Muscle of leg (tissue), 11 donors: ENCODE data around the gene GPATCH1. TPM values are rescaled to one million over a fixed set of nuclear protein-coding genes. Genes with fewer than 3 reads are reported as not detected.
A peak's percentile ranks its signal among the peaks of the same experiment; 100 is the strongest.

Experiments
- DNase-seq: peaks from one replicate; pipeline ENCODE4 v3.0.0; 2013
- H3K27ac ChIP-seq: one replicate; pipeline ENCODE4 v1.5.1; 2013; ENCODE audit warnings: mild to moderate bottlenecking, low read length, control low read depth
- H3K27me3 ChIP-seq: one replicate; pipeline ENCODE4 v1.6.1; 2013; ENCODE audit warnings: low read length; ENCODE audit not compliant: control insufficient read depth, insufficient read depth
- H3K36me3 ChIP-seq: one replicate; pipeline ENCODE4 v1.6.1; 2013; ENCODE audit warnings: low read length; ENCODE audit not compliant: control insufficient read depth, insufficient read depth
- H3K4me1 ChIP-seq: one replicate; pipeline ENCODE4 v1.6.1; 2013; ENCODE audit warnings: low read length; ENCODE audit not compliant: control insufficient read depth, insufficient read depth
- H3K4me3 ChIP-seq: one replicate; pipeline ENCODE4 v1.5.1; 2013; ENCODE audit warnings: low read length, control low read depth
- H3K9me3 ChIP-seq: replicated peaks from 2 replicates; pipeline ENCODE4 v1.6.1; 2013; ENCODE audit warnings: low read depth, low read length; ENCODE audit not compliant: control insufficient read depth
- WGBS: methylation state at CpG from one replicate; pipeline ENCODE4 v1.1.5; 2013; ENCODE audit warnings: missing lambda C conversion rate; ENCODE audit not compliant: insufficient coverage; 5-methylcytosine and 5-hydroxymethylcytosine counted together
- polyA plus RNA-seq, 8 donors: library from polyadenylated mRNA; unstranded; fragments of 120-200 nt; gene quantifications; one replicate each; pipeline versions ENCODE4 v1.2.1 to v1.2.3, GENCODE V29; 2013; ENCODE audit warnings: inconsistent platforms in 1 of 8, low replicate concordance in 1 of 8; ENCODE audit not compliant: insufficient read length in 8 of 8, insufficient read depth in 1 of 8
- total RNA-seq: library from RNA; stranded (reverse); fragments of 120-200 nt; gene quantifications from one replicate; pipeline ENCODE4 v1.2.4, GENCODE V29; 2013

The GPATCH1 gene
- total and polyA plus RNA-seq, 9 donors = 6.2 to 9.5 (median 7.6) TPM

DNA sequence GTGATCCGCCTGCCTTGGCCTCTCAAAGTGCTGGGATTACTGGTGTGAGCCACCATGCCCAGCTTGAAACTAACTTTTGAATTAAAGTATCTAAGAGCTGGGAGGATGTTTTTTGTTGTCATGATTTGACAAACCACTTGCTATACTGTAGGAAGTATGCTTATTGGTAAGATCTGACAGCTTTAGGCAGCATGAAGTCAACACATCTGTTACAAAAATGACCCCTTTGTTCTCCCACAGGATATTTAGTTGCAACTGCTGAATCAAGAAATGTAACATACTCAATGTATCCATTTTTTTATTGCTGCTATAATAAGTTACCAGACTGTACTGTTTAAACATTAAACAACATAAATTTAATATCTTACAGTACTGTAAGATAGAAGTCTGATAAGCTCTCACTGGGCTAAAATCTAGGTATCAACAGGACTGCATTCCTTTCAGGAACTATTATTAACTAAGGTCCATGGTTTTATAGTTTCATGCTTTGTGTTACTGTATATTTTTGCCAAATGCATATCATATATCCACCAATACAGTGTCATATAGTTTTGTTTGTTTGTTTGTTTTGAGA is 90.3 kb downstream of the GPATCH1 start:
- no peak for DNase-seq
- H3K9me3 ChIP-seq = peaks cover 3% of the 10 kb centered on the region
- H3K27me3 ChIP-seq = no peaks in the 10 kb centered on the region
- WGBS = no CpG with 5 or more reads among the region's 1 CpG
- peaks cover 18% of the 10 kb centered on the region for H3K4me1 ChIP-seq
- H3K27ac ChIP-seq = no peak overlapping the region
- H3K36me3 ChIP-seq = no peaks in the 10 kb centered on the region
- no peak overlapping the region for H3K4me3 ChIP-seq

DNA sequence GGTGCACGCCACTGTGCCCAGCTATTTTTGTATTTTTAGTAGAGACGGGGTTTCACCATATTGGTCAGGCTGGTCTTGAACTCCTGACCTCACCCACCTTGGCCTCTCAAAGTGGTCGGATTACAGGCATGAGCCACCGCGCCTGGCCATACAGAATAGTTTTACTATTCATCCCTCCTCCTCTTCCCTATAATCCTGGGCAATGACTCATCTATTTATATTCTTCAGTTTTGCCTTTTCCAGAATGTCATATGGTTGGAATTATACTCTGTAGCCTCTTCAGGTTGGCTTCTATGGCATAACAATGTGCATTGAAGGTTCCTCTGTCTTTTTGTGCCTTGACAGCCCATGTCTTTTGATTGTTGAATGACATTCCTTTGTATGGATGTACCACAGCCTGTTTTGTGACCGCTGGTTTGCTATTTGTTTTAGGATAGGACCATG is 91.0 kb downstream of the GPATCH1 start:
- Histone ChIP-seq H3K36me3 (no peaks in the 10 kb centered on the region), H3K9me3 (peaks cover 3% of the 10 kb centered on the region), H3K4me1 (peaks cover 18% of the 10 kb centered on the region), H3K4me3 (no peak overlapping the region), H3K27me3 (no peaks in the 10 kb centered on the region), H3K27ac (no peak overlapping the region)
- no peak for DNase-seq
- 78% methylated on average over 3 of the region's 6 CpGs for WGBS

DNA sequence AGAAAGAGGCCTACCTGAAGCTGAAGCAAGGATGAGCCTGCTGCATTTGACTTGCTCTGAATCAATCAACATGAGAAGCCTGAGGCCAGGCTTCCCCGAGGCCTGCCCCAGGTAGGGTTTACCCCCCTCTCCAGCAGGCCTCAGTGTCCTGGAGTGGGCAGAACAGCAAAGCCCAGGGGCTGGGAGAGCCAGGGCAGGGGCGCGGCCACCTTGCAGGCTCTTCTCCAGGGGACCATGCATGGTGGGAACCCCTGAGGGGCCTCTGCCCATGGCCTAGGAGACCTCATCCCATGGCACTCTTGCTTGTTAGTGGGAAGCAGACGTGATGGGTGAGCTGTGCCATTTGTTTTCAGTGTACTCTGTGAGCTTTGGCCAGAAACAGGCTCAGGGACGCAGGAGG is 93.2 kb downstream of the GPATCH1 start:
- Histone ChIP-seq H3K4me1 (peaks cover 25% of the 10 kb centered on the region), H3K9me3 (no peaks in the 10 kb centered on the region), H3K36me3 (no peaks in the 10 kb centered on the region), H3K4me3 (no peak overlapping the region), H3K27ac (no peak overlapping the region), H3K27me3 (no peaks in the 10 kb centered on the region)
- WGBS = 86% methylated on average over 4 of the region's 5 CpGs
- no peak for DNase-seq

DNA sequence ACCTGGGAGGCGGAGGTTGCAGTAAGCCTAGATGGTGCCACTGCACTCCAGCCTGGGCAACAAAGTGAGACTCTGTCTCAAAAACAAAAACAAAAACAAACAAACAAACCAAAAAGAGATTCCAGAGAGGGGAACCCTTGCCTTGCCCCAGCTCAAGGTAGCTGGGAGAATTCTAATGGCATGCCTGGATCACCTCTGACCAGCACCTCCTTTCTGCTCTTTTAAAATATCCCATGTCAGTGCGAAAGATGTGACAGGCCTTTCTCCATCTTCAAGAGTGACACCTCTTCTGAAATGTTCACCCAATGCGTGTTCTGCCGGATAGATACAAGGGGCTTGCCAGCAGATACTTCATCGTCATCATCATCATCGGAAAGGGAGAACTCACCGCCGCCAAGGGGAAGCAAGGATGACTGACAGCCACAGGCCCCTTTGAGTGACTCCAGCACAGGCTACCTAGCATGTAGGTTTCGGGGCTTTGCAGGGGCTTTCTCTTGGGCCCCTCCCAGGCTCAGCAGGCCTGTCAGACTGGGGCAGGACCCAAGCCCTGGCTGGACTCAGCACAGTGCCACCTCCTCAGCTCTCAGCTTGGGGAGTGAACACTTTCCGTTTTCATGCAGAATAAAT is 94.3 kb downstream of the GPATCH1 start:
- H3K4me1 ChIP-seq = peaks cover 25% of the 10 kb centered on the region
- WGBS = 89% methylated on average over 9 of the region's 10 CpGs
- no peak overlapping the region for H3K4me3 ChIP-seq
- no peaks in the 10 kb centered on the region for H3K36me3 ChIP-seq
- H3K9me3 ChIP-seq = no peaks in the 10 kb centered on the region
- DNase-seq = no peak
- no peak overlapping the region for H3K27ac ChIP-seq
- no peaks in the 10 kb centered on the region for H3K27me3 ChIP-seq

DNA sequence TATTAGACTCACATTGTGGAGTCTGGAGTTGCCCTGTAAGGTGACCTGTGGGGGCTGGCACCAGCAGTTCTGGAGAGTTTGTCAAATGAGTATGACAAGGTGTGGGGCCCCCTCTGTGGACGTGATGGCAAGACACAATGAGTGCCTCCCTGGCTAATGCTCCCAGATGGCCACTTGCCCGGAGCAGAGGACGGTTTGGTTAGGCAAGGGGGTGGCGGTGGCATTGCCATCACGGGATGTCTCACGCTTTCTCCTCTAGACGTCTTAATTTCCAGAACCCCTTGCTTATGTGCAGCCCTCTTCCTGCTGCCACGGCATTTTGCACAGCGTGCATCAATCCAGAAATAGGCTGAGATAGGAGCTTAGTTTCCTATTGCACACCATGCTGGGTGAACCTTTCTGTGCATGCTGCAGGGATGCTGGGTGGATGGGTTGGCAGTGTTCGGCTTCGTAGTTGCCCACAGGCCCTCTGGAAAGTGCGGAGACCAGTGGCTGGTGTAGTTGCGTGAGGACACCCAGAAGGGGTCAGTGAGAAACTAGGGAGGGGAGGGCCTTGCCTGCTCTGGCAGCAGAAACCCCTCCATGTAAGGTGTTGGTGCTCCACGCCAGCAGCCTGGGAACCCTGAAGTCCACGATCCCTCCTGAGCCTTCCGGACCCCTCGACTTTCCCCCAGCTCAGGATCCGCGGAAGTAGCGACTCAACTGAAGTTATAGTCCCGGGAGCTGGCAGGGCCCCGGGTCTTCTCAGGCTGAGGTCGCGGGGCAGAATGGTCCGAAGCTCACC is 95.1 kb downstream of the GPATCH1 start:
- WGBS = 5% methylated on average over 21 of the region's 25 CpGs

DNA sequence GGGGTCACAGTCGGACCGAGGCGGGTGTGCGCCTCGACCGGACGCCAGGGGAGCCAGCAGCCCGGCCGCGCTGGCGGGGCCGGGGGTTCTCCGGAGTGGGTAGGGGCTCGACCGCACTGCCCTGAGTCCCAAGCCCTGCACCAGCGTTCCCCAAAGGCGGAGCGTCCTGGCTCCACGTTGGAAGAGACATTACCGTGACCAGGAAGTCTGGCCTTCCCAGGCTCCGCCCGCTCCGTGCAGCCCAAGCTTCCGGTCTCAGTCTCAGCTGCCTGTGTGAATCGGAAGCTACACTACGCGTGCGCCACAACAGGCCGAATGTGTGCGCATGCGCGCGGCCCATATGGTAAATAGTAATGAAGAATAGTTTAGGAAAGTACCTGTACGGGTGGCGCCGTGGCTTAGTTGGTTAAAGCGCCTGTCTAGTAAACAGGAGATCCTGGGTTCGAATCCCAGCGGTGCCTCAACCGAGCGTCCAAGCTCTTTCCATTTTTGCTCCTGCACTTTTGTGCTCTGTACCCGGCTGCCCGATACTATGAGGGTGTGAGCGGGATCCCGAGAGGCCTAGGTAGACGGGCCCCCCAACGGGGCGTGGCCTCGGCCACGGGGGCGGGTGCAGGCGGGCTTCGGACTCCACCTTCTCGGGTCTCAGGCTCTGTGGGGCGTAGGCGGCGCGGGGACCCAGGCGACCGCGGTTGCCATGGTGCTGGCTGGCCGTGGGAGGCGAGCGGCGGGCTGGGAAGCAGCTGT is 95.9 kb downstream of the GPATCH1 start:
- 1% methylated on average over 65 of the region's 65 CpGs for WGBS
- H3K36me3 ChIP-seq = no peaks in the 10 kb centered on the region
- peak overlapping the region; percentile 92 for H3K27ac ChIP-seq
- DNase-seq = peak; percentile 98
- H3K4me1 ChIP-seq = peaks cover 25% of the 10 kb centered on the region
- no peaks in the 10 kb centered on the region for H3K9me3 ChIP-seq
- peak overlapping the region; percentile 83 for H3K4me3 ChIP-seq
- H3K27me3 ChIP-seq = no peaks in the 10 kb centered on the region

More for the DNA sequence above, 95.1 kb downstream of the GPATCH1 start:
- Histone ChIP-seq H3K4me3 (peak overlapping the region; percentile 83), H3K36me3 (no peaks in the 10 kb centered on the region), H3K27ac (peak overlapping the region; percentile 92), H3K4me1 (peaks cover 25% of the 10 kb centered on the region), H3K27me3 (no peaks in the 10 kb centered on the region), H3K9me3 (no peaks in the 10 kb centered on the region)
- DNase-seq = peak; percentile 67

DNA sequence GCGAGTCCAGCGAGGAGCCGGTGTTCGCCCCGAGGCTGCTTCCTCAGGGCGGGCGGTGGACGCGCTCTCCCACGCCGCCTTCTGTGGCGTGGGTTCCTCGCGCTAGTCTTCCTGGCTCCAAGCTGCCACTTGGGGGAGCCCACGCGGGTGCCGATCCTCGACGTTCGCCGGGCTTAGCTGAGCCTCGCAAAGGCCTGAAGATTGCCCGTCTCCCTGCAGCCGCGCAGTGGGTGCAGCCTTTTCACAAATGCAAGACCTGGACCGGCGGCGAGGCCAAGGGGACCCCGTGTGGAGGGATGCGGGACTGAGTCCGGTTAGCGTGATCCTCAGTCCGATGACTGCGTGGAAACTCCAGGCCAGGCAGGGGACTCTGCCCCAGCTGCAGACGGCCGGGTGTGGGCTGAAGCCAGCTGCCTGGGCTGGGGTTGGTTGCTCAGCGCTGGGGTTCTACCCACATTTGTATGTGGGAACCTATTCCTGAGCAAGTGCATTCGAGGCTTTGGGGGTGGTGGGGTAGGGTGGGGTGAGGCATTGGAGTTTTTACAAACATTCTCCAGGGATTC is 96.5 kb downstream of the GPATCH1 start:
- Histone ChIP-seq H3K27ac (peak overlapping the region; percentile 91), H3K4me3 (peak overlapping the region; percentile 83), H3K27me3 (no peaks in the 10 kb centered on the region), H3K9me3 (no peaks in the 10 kb centered on the region), H3K4me1 (peaks cover 25% of the 10 kb centered on the region), H3K36me3 (no peaks in the 10 kb centered on the region)
- 0% methylated on average over 37 of the region's 38 CpGs for WGBS
- no peak for DNase-seq

Other genes starting within 250 kb of the GPATCH1 start
- 0.22 TPM for gene SLC7A9, start 211.4 kb upstream of the GPATCH1 start, total RNA-seq
- 1 to 10 TPM in 2 of 8 donors, under 1 TPM in 6; 0.18 to 2.1 (median 0.44) TPM for gene SLC7A9, start 211.4 kb upstream of the GPATCH1 start, polyA plus RNA-seq
- 12.1 TPM for gene CEP89, start 109.2 kb upstream of the GPATCH1 start, total RNA-seq
- 10 to 100 TPM; 17.4 to 21.1 (median 18.7) TPM for gene CEP89, start 109.2 kb upstream of the GPATCH1 start, polyA plus RNA-seq
- 1.2 TPM for gene FAAP24, start 108.9 kb upstream of the GPATCH1 start, total RNA-seq
- 1 to 10 TPM; 1.3 to 3.0 (median 2.3) TPM for gene FAAP24, start 108.9 kb upstream of the GPATCH1 start, polyA plus RNA-seq
- gene RHPN2, start 16.3 kb upstream of the GPATCH1 start, total RNA-seq = 1.3 TPM
- 1 to 10 TPM in 7 of 8 donors, under 1 TPM in 1; 0.98 to 4.8 (median 1.7) TPM for gene RHPN2, start 16.3 kb upstream of the GPATCH1 start, polyA plus RNA-seq
- 0.09 TPM for gene WDR88, start 50.9 kb downstream of the GPATCH1 start, total RNA-seq
- 1 to 10 TPM in 1 of 8 donors, under 1 TPM in 7; 0.44 to 1.3 (median 0.50) TPM for gene WDR88, start 50.9 kb downstream of the GPATCH1 start, polyA plus RNA-seq
- gene LRP3, start 113.1 kb downstream of the GPATCH1 start, total RNA-seq = 20.8 TPM
- 10 to 100 TPM; 18.0 to 31.1 (median 23.3) TPM for gene LRP3, start 113.1 kb downstream of the GPATCH1 start, polyA plus RNA-seq
- gene SLC7A10, start 144.7 kb downstream of the GPATCH1 start, total RNA-seq = 4.7 TPM
- 10 to 100 TPM in 4 of 8 donors, 1 to 10 TPM in 4; 4.9 to 12.2 (median 9.9) TPM for gene SLC7A10, start 144.7 kb downstream of the GPATCH1 start, polyA plus RNA-seq
- gene CEBPA, start 221.4 kb downstream of the GPATCH1 start, total RNA-seq = 7.4 TPM
- gene CEBPA, start 221.4 kb downstream of the GPATCH1 start, polyA plus RNA-seq = 10 to 100 TPM in 1 of 8 donors, 1 to 10 TPM in 7; 3.9 to 11.3 (median 5.3) TPM